ENCODE data around the gene ANKRD12.

GRCh38 chr18:9120796-9121195 lies 15.8 kb upstream of the ANKRD12 start:
- TF ChIP-seq, protein P1, sequence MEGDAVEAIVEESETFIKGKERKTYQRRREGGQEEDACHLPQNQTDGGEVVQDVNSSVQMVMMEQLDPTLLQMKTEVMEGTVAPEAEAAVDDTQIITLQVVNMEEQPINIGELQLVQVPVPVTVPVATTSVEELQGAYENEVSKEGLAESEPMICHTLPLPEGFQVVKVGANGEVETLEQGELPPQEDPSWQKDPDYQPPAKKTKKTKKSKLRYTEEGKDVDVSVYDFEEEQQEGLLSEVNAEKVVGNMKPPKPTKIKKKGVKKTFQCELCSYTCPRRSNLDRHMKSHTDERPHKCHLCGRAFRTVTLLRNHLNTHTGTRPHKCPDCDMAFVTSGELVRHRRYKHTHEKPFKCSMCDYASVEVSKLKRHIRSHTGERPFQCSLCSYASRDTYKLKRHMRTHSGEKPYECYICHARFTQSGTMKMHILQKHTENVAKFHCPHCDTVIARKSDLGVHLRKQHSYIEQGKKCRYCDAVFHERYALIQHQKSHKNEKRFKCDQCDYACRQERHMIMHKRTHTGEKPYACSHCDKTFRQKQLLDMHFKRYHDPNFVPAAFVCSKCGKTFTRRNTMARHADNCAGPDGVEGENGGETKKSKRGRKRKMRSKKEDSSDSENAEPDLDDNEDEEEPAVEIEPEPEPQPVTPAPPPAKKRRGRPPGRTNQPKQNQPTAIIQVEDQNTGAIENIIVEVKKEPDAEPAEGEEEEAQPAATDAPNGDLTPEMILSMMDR (optimal IDR thresholded peaks at IDR 0.05 in 1 of 3, IDR thresholded peaks at IDR 0.05 in 1 of 3, conservative IDR thresholded peaks at IDR 0.05 in 1 of 3; ENCODE audit: extremely low read depth in 1 of 3, insufficient read depth in 2 of 3, low read length in 3 of 3) = no peak
- TF ChIP-seq EZH2 (IDR thresholded peaks at IDR 0.05; ENCODE audit: low read length) = no peak
